GM23248 (cell line): Measurements from ENCODE around the gene ALK. TPM values are rescaled to one million over a fixed set of nuclear protein-coding genes. Genes with fewer than 3 reads are reported as not detected.

Source experiments
- DNase-seq: peaks from one replicate; pipeline ENCODE4 v3.0.0-alpha.2; 2015
- H2AFZ ChIP-seq: fragments of 200-600 bp; sonication (generic); 2 replicates; pipeline ENCODE4 v1.6.1; 2016; ENCODE audit warnings: antibody characterized with exemption
- H3F3A ChIP-seq: fragments of 200-600 bp; sonication (generic); 2 replicates; pipeline ENCODE4 v1.6.1; 2016; ENCODE audit warnings: mild to moderate bottlenecking, antibody characterized with exemption, mixed run types; ENCODE audit not compliant: insufficient read depth
- H3K27ac ChIP-seq: fragments of 200-600 bp; sonication (generic); 2 replicates; pipeline ENCODE4 v1.5.1; 2016; ENCODE audit warnings: mild to moderate bottlenecking
- H3K27me3 ChIP-seq: fragments of 200-600 bp; sonication (generic); replicated peaks from 2 replicates; pipeline ENCODE4 v1.6.1; 2016; ENCODE audit warnings: mild to moderate bottlenecking; ENCODE audit not compliant: insufficient read depth
- H3K36me3 ChIP-seq: fragments of 200-600 bp; sonication (generic); 2 replicates; pipeline ENCODE4 v1.6.1; 2016; ENCODE audit warnings: low read depth, mild to moderate bottlenecking
- H3K4me1 ChIP-seq: fragments of 200-600 bp; sonication (generic); 2 replicates; pipeline ENCODE4 v1.6.1; 2016; ENCODE audit warnings: mild to moderate bottlenecking; ENCODE audit not compliant: insufficient read depth
- H3K4me2 ChIP-seq: fragments of 200-600 bp; sonication (generic); one replicate; pipeline ENCODE4 v1.6.1; 2016; ENCODE audit warnings: mild to moderate bottlenecking; ENCODE audit not compliant: unreplicated experiment
- H3K4me3 ChIP-seq: fragments of 200-600 bp; sonication (generic); 2 replicates; pipeline ENCODE4 v1.5.1; 2016; ENCODE audit warnings: mild to moderate bottlenecking
- H3K79me2 ChIP-seq: fragments of 200-600 bp; sonication (generic); 2 replicates; pipeline ENCODE4 v1.6.1; 2016; ENCODE audit warnings: mild to moderate bottlenecking; ENCODE audit not compliant: insufficient read depth
- H3K9ac ChIP-seq: fragments of 200-600 bp; sonication (generic); 2 replicates; pipeline ENCODE4 v1.6.1; 2016; ENCODE audit warnings: mild to moderate bottlenecking
- H3K9me2 ChIP-seq: fragments of 200-600 bp; sonication (generic); 2 replicates; pipeline ENCODE4 v1.6.1; 2016; ENCODE audit warnings: mixed run types, mild to moderate bottlenecking, moderate library complexity; ENCODE audit not compliant: insufficient read depth
- H3K9me3 ChIP-seq: fragments of 200-600 bp; sonication (generic); one replicate; pipeline ENCODE4 v1.6.1; 2017; ENCODE audit warnings: low read depth
- H4K20me1 ChIP-seq: fragments of 200-600 bp; sonication (generic); 2 replicates; pipeline ENCODE4 v1.6.0; 2016; ENCODE audit not compliant: insufficient read depth
- EZH2 ChIP-seq: fragments of 200-600 bp; sonication (generic); IDR thresholded peaks from 2 replicates; pipeline ENCODE4 v1.6.1; 2018; ENCODE audit warnings: antibody characterized with exemption, mild to moderate bottlenecking; ENCODE audit not compliant: insufficient read depth, poor library complexity, severe bottlenecking
- EZH2phosphoT487 ChIP-seq: fragments of 200-600 bp; sonication (generic); IDR thresholded peaks from 2 replicates; pipeline ENCODE4 v1.6.1; 2018; ENCODE audit warnings: antibody characterized with exemption, moderate library complexity, mild to moderate bottlenecking, low read depth; ENCODE audit not compliant: insufficient read depth
- WGBS, 2 experiments: methylation state at CpG; one replicate each; pipeline ENCODE4 v1.1.6; 2015 to 2017; ENCODE audit warnings: low lambda C conversion rate in 2 of 2, low coverage in 1 of 2; ENCODE audit errors: missing lambda C conversion rate in 2 of 2; 5-methylcytosine and 5-hydroxymethylcytosine counted together
- in situ Hi-C: fragments of 300-500 bp; cut with MboI; formaldehyde crosslinking; loops from 2 replicates; pipeline ENCODE4 v1.15.0; 2020
- polyA plus RNA-seq: library from polyadenylated mRNA; unstranded; fragments of >200 nt; fragmentation: Nextera tagmentation; extraction: Ambion mirVana; gene quantifications from 2 replicates; pipeline ENCODE4 v1.2.1, GENCODE V29; 2016
- total RNA-seq: library from RNA; depleted of rRNA; stranded (reverse); fragments of >200 nt; shearing (Covaris generic); gene quantifications from 2 replicates; pipeline ENCODE4 v1.2.3, GENCODE V29; 2014

ALK gene
- total and polyA plus RNA-seq, 2 experiments from 2014 or later: under 0.01 to 0.05 TPM

GRCh38 chr2:29714333-29714732, 207.1 kb downstream of the ALK start:
- in situ Hi-C loops: no loop called here
- H3K9ac ChIP-seq: no peak overlapping the region

GRCh38 chr2:29706171-29706720, 215.1 kb downstream of the ALK start:
- Histone ChIP-seq H3K36me3 (no peaks in the 10 kb centered on the region), H3F3A (no peaks in the 10 kb centered on the region), H3K27ac (no peak overlapping the region), H2AFZ (no peak overlapping the region), H3K79me2 (no peaks in the 10 kb centered on the region), H3K4me3 (no peak overlapping the region), H3K4me1 (0 out of 2 replicates have a peak, but pooled peaks cover 1% of the 10 kb centered on the region), H3K27me3 (peaks cover 12% of the 10 kb centered on the region; the same call in 1 of the 2 replicates), H4K20me1 (no peaks in the 10 kb centered on the region), H3K4me2 (no peak overlapping the region), H3K9ac (no peak overlapping the region), H3K9me2 (no peaks in the 10 kb centered on the region), H3K9me3 (no peaks in the 10 kb centered on the region)
- in situ Hi-C loops: no loop called here
- 36 to 37% methylated on average over 4 of the region's 4 CpGs for WGBS, 2 experiments
- TF ChIP-seq EZH2 (no peak), EZH2phosphoT487 (no peak)
- DNase-seq: no peak

More at GRCh38 chr2:29714333-29714732, 207.1 kb downstream of the ALK start:
- DNase-seq: no peak
- no peaks in the 10 kb centered on the region for H3K9me2 ChIP-seq
- no peak overlapping the region for H2AFZ ChIP-seq
- no peaks in the 10 kb centered on the region for H4K20me1 ChIP-seq
- no peaks in the 10 kb centered on the region for H3K36me3 ChIP-seq
- peaks cover 8% of the 10 kb centered on the region; the same call in 1 of the 2 replicates for H3K27me3 ChIP-seq
- no peaks in the 10 kb centered on the region for H3K79me2 ChIP-seq
- no peaks in the 10 kb centered on the region for H3F3A ChIP-seq
- WGBS, 2 experiments: 64 to 65% methylated on average over 4 of the region's 4 CpGs
- H3K4me2 ChIP-seq: no peak overlapping the region
- no peak overlapping the region for H3K27ac ChIP-seq
- H3K4me3 ChIP-seq: no peak overlapping the region
- TF ChIP-seq EZH2 (no peak), EZH2phosphoT487 (no peak)
- no peaks in the 10 kb centered on the region for H3K4me1 ChIP-seq
- no peaks in the 10 kb centered on the region for H3K9me3 ChIP-seq

- in situ Hi-C loops: no loop called here
- no peak overlapping the region for H3K27ac ChIP-seq
- 33 to 36% methylated on average over 4 of the region's 4 CpGs for WGBS, 2 experiments
Measured at GRCh38 chr2:29705616-29706015, 215.8 kb downstream of the ALK start.

GRCh38 chr2:29703336-29703735, 218.1 kb downstream of the ALK start:
- Histone ChIP-seq H3K9me3 (no peaks in the 10 kb centered on the region), H2AFZ (no peak overlapping the region), H3F3A (0 out of 2 replicates have a peak, but pooled peaks cover 6% of the 10 kb centered on the region), H3K36me3 (no peaks in the 10 kb centered on the region), H3K9me2 (no peaks in the 10 kb centered on the region), H3K9ac (no peak overlapping the region), H3K27ac (no peak overlapping the region), H4K20me1 (no peaks in the 10 kb centered on the region), H3K4me2 (no peak overlapping the region), H3K27me3 (peaks cover 8% of the 10 kb centered on the region; the same call in 1 of the 2 replicates), H3K4me3 (no peak overlapping the region), H3K79me2 (no peaks in the 10 kb centered on the region), H3K4me1 (peaks cover 8% of the 10 kb centered on the region)
- in situ Hi-C loops: no loop called here
- TF ChIP-seq EZH2phosphoT487: no peak
- no peak for TF ChIP-seq EZH2
- 79 to 86% methylated on average over 1 of the region's 1 CpG for WGBS, 2 experiments
- no peak for DNase-seq

More at GRCh38 chr2:29705616-29706015, 215.8 kb downstream of the ALK start:
- H3K9me3 ChIP-seq: no peaks in the 10 kb centered on the region
- no peak for DNase-seq
- no peak overlapping the region for H2AFZ ChIP-seq
- no peaks in the 10 kb centered on the region for H3K9me2 ChIP-seq
- no peak overlapping the region for H3K4me3 ChIP-seq
- H3K4me1 ChIP-seq: peaks cover 8% of the 10 kb centered on the region
- TF ChIP-seq EZH2 (no peak), EZH2phosphoT487 (no peak)
- no peak overlapping the region for H3K4me2 ChIP-seq
- 0 out of 2 replicates have a peak, but pooled peaks cover 3% of the 10 kb centered on the region for H3F3A ChIP-seq
- peaks cover 12% of the 10 kb centered on the region; the same call in 1 of the 2 replicates for H3K27me3 ChIP-seq
- no peaks in the 10 kb centered on the region for H3K79me2 ChIP-seq
- no peaks in the 10 kb centered on the region for H3K36me3 ChIP-seq
- no peaks in the 10 kb centered on the region for H4K20me1 ChIP-seq
- H3K9ac ChIP-seq: no peak overlapping the region
